DOHH2 (cell line): ENCODE data around the gene LRFN4.

ENCODE experiments used
- H3F3A ChIP-seq: fragments of 200-600 bp; sonication (generic), shearing (Covaris generic); 2 replicates; pipeline ENCODE4 v1.6.0; 2016; ENCODE audit warnings: antibody characterized with exemption, mild to moderate bottlenecking; ENCODE audit not compliant: control insufficient read depth, insufficient read depth
- H3K27ac ChIP-seq: fragments of 200-600 bp; sonication (generic); 2 replicates; pipeline ENCODE4 v1.5.1; 2014; ENCODE audit warnings: low read depth, mild to moderate bottlenecking, low read length, moderate library complexity
- H3K27me3 ChIP-seq: fragments of 200-600 bp; sonication (generic); 2 replicates; pipeline ENCODE4 v1.6.1; 2014; ENCODE audit warnings: mild to moderate bottlenecking, low read length, mixed read lengths; ENCODE audit not compliant: control insufficient read depth
- H3K36me3 ChIP-seq: fragments of 200-600 bp; sonication (generic); 2 replicates; pipeline ENCODE4 v1.6.1; 2014; ENCODE audit warnings: mild to moderate bottlenecking, low read length, moderate library complexity, mixed read lengths; ENCODE audit not compliant: control insufficient read depth
- H3K4me1 ChIP-seq: fragments of 200-600 bp; sonication (generic); 2 replicates; pipeline ENCODE4 v1.6.1; 2014; ENCODE audit warnings: mild to moderate bottlenecking, low read length, mixed read lengths; ENCODE audit not compliant: control insufficient read depth
- H3K4me2 ChIP-seq: fragments of 200-600 bp; sonication (generic); 2 replicates; pipeline ENCODE4 v1.6.0; 2014; ENCODE audit warnings: mild to moderate bottlenecking, low read length, moderate library complexity
- H3K4me3 ChIP-seq: fragments of 200-600 bp; sonication (generic); 2 replicates; pipeline ENCODE4 v1.5.1; 2014; ENCODE audit warnings: mild to moderate bottlenecking, low read length, mixed read lengths
- H3K79me2 ChIP-seq: fragments of 200-600 bp; sonication (generic); 2 replicates; pipeline ENCODE4 v1.6.1; 2014; ENCODE audit warnings: mild to moderate bottlenecking, low read length, mixed read lengths; ENCODE audit not compliant: control insufficient read depth
- H3K9me2 ChIP-seq: fragments of 200-600 bp; sonication (generic); replicated peaks from 2 replicates; pipeline ENCODE4 v1.6.1; 2014; ENCODE audit warnings: mild to moderate bottlenecking, low read length, mixed read lengths; ENCODE audit not compliant: control insufficient read depth
- H3K9me3 ChIP-seq: fragments of 200-600 bp; sonication (generic); 2 replicates; pipeline ENCODE4 v1.6.1; 2014; ENCODE audit warnings: antibody characterized with exemption, low read length, mixed read lengths; ENCODE audit not compliant: control insufficient read depth, insufficient read depth
- H4K20me1 ChIP-seq: fragments of 200-600 bp; sonication (generic); 2 replicates; pipeline ENCODE4 v1.6.0; 2014; ENCODE audit warnings: low read depth, mild to moderate bottlenecking, antibody characterized with exemption, low read length, moderate library complexity; ENCODE audit not compliant: control insufficient read depth, insufficient read depth
- EZH2phosphoT487 ChIP-seq: fragments of 200-600 bp; sonication (generic); IDR thresholded peaks from 2 replicates; pipeline ENCODE4 v1.6.1; 2017; ENCODE audit warnings: borderline replicate concordance, mild to moderate bottlenecking, antibody characterized with exemption, low read length, moderate library complexity, mixed read lengths
- TF ChIP-seq, protein P1 (sequence below): fragments of 200-600 bp; sonication (generic); IDR thresholded peaks from one replicate; pipeline ENCODE4 v1.5.1; 2014; ENCODE audit warnings: antibody characterized with exemption, mild to moderate bottlenecking, low read depth, low read length; ENCODE audit not compliant: poor library complexity, severe bottlenecking

LRFN4 gene

DNA sequence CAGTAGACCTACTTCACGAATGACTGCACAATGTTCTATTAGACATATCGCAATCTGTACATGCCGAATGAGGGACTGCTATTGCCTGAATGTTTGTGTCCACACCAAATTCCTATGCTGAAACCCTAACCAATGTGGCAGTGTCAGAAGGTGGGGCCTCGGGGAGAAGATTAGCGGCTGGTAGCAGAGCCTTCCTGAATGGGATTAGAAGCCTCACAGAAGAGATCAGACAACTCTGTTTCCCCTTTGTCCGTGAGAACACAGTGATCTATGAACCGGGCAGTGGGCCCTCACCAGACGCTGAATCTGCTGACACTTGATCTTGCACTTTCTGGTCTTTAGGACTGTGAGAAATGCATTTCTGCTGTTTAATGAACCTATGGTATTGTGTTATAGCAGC is 33.1 kb downstream of the LRFN4 start:
- no peak overlapping the region for H3K4me2 ChIP-seq
- peaks cover 15% of the 10 kb centered on the region for H3K27me3 ChIP-seq
- TF ChIP-seq, protein P1, sequence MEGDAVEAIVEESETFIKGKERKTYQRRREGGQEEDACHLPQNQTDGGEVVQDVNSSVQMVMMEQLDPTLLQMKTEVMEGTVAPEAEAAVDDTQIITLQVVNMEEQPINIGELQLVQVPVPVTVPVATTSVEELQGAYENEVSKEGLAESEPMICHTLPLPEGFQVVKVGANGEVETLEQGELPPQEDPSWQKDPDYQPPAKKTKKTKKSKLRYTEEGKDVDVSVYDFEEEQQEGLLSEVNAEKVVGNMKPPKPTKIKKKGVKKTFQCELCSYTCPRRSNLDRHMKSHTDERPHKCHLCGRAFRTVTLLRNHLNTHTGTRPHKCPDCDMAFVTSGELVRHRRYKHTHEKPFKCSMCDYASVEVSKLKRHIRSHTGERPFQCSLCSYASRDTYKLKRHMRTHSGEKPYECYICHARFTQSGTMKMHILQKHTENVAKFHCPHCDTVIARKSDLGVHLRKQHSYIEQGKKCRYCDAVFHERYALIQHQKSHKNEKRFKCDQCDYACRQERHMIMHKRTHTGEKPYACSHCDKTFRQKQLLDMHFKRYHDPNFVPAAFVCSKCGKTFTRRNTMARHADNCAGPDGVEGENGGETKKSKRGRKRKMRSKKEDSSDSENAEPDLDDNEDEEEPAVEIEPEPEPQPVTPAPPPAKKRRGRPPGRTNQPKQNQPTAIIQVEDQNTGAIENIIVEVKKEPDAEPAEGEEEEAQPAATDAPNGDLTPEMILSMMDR = no peak
- H3F3A ChIP-seq = no peaks in the 10 kb centered on the region
- no peaks in the 10 kb centered on the region for H3K79me2 ChIP-seq
- H3K9me3 ChIP-seq = no peaks in the 10 kb centered on the region
- H4K20me1 ChIP-seq = no peaks in the 10 kb centered on the region
- no peak overlapping the region for H3K27ac ChIP-seq
- peaks cover 7% of the 10 kb centered on the region for H3K4me1 ChIP-seq
- H3K9me2 ChIP-seq = no peaks in the 10 kb centered on the region
- H3K4me3 ChIP-seq = no peak overlapping the region
- no peaks in the 10 kb centered on the region for H3K36me3 ChIP-seq

DNA sequence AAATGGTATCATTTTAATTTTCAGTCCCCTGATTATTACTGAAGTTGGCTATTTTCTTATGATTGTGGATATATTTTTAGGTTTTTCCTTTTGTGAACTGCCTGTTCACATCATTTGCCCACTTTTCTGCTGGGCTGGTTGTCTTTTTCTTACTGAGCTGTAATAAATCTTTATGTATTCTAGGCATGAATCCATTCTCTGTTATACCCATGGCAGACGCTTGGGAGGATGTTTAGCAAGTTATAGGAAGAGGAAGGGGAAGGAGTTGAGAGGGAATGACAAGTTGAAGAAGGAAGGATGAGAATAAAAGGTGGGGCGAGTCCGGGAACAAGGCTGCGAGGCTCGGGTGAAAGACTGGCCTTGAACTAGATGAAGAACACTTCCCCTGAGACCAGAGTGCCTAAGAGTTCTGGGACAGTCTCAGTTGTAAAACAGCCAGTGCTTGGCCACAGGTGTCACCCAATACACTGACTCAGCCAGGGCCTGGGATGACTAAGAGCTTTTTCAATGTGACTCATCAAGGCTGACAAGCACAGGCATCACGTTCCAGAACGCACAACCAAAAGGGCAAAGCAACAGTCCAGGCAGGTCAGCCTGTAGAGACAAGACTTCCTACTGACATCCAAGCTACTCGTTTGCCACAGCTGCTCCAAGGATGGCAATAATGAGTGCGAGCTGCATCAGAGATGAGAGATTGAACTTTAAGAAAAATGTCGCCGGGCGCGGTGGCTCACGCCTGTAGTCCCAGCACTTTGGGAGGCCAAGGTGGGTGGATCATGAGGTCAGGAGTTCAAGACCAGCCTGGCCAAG is 35.2 kb downstream of the LRFN4 start:
- no peak for TF ChIP-seq EZH2phosphoT487
- TF ChIP-seq, protein P1 = no peak
- H3K36me3 ChIP-seq = no peaks in the 10 kb centered on the region
- H3K79me2 ChIP-seq = no peaks in the 10 kb centered on the region
- H3K4me3 ChIP-seq = no peak overlapping the region
- H3K4me1 ChIP-seq = peaks cover 7% of the 10 kb centered on the region
- no peaks in the 10 kb centered on the region for H4K20me1 ChIP-seq
- peaks cover 27% of the 10 kb centered on the region for H3K27me3 ChIP-seq
- no peaks in the 10 kb centered on the region for H3K9me2 ChIP-seq
- no peaks in the 10 kb centered on the region for H3F3A ChIP-seq
- H3K4me2 ChIP-seq = no peak overlapping the region
- no peak overlapping the region for H3K27ac ChIP-seq
- no peaks in the 10 kb centered on the region for H3K9me3 ChIP-seq

DNA sequence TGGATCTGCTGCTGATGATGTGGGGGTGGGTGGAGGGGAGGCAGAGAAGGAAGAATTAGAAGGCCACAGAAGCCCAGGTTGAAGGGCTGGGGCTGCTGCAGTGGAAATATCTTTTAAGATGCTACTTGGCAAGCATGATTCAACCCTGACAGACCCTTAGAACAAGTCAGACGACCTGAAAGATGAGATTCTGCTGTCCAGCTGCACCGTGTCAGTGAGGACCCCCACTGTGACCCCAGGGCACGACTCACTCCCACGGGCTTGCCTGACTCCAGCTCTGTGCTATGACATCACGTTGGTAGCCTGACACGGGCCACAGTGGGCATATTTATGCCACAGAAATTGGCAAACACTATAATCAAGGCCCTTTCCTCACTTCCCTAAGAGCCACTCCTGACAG is 36.0 kb downstream of the LRFN4 start:
- H3K4me1 ChIP-seq = peaks cover 7% of the 10 kb centered on the region
- no peaks in the 10 kb centered on the region for H3K9me3 ChIP-seq
- no peaks in the 10 kb centered on the region for H3K79me2 ChIP-seq
- no peaks in the 10 kb centered on the region for H4K20me1 ChIP-seq
- TF ChIP-seq, protein P1 = no peak
- no peak for TF ChIP-seq EZH2phosphoT487
- no peak overlapping the region for H3K4me3 ChIP-seq
- no peaks in the 10 kb centered on the region for H3K9me2 ChIP-seq
- H3F3A ChIP-seq = no peaks in the 10 kb centered on the region
- H3K36me3 ChIP-seq = no peaks in the 10 kb centered on the region
- H3K27me3 ChIP-seq = peaks cover 27% of the 10 kb centered on the region
- H3K27ac ChIP-seq = no peak overlapping the region
- no peak overlapping the region for H3K4me2 ChIP-seq
